Adrenal gland (tissue), 5 donors: ENCODE data around the gene ARV1.

Experiments used
- POLR2A ChIP-seq, 2 donors: fragments of 450-650 bp; IDR thresholded peaks; one replicate each; pipeline ENCODE4 v1.6.1; 2017; ENCODE audit warnings: antibody characterized with exemption in 2 of 2, mild to moderate bottlenecking in 2 of 2, moderate library complexity in 1 of 2
- TF ChIP-seq, protein P1 (sequence below), 6 experiments: fragments of 450-650 bp in 4 of 6; fragments of 200-600 bp in 2 of 6; sonication (generic) in 1 of 6; IDR thresholded peaks; 1 replicate in 5 of 6; 2 replicates in 1 of 6; pipeline versions ENCODE4 v1.5.1 to v1.8.0; 2016 to 2021; ENCODE audit warnings: antibody characterized with exemption in 6 of 6, mild to moderate bottlenecking in 2 of 6, moderate library complexity in 1 of 6
- donor health status: DM: no; HTN: no; CAD: no.

DNA sequence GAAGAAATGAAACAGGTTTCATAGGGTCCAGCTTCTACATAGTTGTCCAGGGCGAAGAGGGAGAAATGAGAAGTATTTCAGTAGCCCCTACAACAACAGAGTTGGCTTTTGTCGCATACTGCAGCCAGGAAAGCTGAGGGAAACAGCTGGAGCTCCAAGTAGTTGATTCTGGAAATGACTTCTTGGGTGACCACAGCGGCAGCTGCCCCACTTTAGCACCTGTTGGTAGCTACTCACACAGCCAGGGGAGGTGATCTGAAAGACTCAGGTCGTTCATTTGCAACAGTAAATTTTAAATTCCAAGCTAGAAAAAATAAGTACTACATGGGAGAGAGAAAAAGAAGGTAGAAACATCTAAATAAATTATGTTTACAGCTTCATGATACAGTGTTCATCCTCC lies 2.5 kb upstream of the ARV1 start:
- no peak for TF ChIP-seq POLR2A (IDR thresholded peaks at IDR 0.05)
- TF ChIP-seq, protein P1, sequence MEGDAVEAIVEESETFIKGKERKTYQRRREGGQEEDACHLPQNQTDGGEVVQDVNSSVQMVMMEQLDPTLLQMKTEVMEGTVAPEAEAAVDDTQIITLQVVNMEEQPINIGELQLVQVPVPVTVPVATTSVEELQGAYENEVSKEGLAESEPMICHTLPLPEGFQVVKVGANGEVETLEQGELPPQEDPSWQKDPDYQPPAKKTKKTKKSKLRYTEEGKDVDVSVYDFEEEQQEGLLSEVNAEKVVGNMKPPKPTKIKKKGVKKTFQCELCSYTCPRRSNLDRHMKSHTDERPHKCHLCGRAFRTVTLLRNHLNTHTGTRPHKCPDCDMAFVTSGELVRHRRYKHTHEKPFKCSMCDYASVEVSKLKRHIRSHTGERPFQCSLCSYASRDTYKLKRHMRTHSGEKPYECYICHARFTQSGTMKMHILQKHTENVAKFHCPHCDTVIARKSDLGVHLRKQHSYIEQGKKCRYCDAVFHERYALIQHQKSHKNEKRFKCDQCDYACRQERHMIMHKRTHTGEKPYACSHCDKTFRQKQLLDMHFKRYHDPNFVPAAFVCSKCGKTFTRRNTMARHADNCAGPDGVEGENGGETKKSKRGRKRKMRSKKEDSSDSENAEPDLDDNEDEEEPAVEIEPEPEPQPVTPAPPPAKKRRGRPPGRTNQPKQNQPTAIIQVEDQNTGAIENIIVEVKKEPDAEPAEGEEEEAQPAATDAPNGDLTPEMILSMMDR (IDR thresholded peaks at IDR 0.05) = no peak
